Activated naive CD4-positive, alpha-beta T cell treated with anti-CD3 and anti-CD28 coated beads, Interleukin-2, amount 50 U/mL, for 16 hours (primary cell): Measurements from ENCODE around the gene CHMP5.

Experiments used
- DNase-seq: peaks from one replicate; pipeline ENCODE4 v3.0.0-alpha.2; 2020

The CHMP5 gene

DNA sequence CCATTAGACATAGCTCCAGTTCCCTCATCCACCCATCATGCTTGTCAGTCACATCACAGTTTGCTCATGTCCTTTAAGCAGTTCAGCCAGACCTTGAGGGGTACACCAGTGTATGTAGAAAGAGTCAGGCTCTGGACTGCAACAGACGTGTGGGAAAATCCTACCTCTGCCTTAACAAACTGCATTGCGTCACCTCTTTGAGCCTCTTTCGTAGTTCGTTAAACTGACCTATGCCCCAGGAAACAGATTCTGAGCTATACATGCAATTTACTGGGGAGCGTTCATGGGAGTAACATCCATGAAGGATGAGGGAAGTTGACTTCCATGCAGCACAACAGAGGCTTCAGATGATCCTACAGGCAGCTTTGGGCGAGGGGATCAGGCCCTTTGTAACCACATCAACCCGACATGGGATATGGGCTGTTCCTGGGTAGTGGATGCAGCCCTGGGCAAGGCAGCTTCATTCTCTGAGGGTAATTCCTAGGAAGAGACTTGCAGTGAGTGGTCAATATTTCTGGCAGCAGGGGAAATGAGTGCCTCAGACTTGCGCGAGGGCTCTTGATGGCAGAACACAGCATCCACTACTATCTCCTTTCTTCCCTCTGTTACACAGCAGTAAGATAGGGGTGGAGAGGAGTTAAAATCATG, 20.6 kb upstream of the CHMP5 start:
- no peak for DNase-seq

DNA sequence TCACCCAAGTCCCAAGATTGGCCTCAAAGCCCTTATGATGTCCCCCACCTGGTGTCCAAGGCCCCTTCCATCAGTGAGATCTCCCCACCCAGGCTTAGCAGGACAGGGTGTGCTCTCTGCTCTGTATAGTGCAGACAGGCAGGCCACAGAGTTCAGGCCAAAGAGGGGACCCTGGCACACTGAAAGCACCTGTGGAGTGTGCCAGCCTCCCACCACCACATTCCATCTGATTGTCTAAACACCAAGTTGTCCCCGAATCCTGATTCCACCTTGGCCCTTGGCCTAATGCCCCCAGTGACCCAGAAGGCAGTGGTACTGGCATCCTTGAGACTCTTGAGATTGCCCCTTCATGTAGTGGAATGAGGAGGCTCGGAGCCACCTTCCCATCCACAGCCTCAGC, 19.5 kb upstream of the CHMP5 start:
- DNase-seq = no peak

DNA sequence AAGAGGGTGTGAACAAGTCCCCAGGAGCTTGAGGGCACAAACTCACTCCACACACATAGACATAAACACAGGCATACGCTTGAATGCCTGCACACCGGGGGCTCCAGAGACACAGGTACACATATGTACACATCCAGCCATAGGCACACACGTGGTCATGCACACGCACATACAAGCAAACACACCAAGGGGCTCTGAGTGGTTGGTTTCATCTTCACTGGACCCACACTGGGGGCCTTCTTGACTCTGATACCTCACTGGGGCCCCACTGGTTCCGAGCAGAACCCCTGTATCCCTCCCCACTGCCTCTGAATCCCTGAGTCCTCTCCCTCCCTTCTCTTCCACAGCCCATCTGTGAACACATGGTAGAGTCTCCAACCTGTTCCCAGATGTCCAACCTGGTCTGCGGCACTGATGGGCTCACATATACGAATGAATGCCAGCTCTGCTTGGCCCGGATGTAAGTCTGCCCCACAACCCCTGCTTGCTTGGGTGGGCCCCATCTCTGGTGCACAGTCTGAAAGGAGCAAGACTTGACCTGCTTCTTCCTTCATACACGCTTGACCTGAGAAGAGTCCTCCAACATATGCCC, 18.5 kb upstream of the CHMP5 start:
- DNase-seq = no peak

DNA sequence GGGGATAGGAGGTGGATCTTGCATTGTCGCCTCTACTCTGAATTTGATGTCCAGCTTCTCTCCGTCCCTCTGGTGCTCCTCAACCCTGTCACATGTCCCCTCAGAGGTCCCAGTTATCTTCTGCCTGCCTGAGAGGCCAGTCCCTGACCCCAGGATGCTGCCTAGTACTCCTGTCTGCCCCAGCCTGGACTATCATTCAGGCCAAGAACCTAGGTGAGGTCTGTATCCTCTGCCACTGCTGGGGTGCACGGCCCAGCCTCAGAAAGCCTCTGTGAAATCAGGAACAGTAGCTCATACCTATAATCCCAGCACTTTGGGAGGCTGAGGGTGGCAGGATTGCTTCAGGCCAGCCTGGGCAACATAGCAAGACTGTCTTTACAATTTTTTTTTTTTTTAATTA, 16.2 kb upstream of the CHMP5 start:
- no peak for DNase-seq

DNA sequence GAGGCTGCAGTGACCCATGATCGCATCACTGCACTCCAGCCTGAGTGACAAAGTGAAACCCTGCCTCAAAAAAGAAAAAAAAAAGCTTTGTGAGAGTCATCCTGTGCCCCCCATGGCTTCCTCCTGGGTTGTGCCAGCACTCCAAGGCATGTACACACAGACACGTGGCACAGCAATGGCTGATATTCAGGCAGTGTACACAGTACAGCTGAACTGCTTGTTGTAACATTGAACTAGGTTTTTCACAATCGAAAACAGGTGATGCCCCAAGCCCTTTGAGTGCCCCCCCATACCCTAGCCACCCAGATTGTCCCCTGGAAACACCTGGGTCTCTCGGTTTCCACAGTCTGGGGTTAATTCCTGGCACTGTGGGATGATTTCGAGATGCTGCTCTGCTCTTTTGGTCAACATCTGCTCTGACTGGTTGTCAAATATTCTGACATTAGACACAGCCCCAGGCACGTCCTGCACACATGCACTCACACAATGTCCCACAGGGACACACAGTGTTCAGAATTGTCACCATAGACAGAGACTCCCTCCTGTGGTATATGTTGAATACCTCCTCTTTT, 15.7 kb upstream of the CHMP5 start:
- DNase-seq = no peak

DNA sequence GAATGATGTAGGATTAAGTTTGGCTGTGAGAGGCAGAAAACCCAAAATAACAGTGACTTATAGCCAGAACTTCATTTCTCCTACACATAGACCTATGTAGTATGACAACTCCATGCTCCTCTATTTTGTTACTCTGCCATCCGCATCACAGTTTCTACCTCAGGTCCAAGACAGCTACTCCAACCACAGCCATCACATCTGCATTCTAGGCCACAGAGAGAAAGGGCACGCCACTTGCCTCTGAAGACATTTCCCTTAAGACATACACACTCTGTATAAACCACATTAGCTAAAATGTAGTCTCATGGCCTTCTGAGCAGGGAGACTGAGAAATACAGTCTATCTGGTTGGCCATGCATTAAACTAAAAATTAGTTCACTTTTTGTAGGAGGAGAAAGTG, 14.9 kb upstream of the CHMP5 start:
- DNase-seq = no peak

DNA sequence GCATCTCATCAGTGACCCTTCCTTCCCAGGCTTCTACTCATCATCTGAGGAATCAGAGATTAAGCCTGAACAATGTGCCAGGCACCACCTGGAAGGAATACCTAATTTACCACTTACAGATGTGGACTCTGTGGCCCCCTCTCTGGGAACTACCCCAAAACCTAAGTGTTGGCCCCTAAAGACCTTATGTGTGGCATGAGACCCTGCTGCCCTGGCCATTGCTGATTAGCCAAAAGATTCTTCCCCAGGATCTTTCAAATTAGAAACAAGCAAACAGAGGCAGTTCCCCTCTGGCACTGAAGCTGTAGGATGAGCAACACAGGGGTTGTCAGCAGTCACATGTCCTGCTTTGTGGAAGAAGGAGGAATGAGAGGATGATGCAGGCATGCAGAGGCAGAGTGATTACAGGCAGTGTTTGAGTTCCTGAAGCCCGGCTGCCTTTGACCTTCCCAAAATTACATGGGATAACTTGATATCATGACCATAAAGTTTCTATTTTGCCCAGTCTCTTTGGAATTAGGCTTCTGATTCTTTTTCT, 14.3 kb upstream of the CHMP5 start:
- DNase-seq = no peak

DNA sequence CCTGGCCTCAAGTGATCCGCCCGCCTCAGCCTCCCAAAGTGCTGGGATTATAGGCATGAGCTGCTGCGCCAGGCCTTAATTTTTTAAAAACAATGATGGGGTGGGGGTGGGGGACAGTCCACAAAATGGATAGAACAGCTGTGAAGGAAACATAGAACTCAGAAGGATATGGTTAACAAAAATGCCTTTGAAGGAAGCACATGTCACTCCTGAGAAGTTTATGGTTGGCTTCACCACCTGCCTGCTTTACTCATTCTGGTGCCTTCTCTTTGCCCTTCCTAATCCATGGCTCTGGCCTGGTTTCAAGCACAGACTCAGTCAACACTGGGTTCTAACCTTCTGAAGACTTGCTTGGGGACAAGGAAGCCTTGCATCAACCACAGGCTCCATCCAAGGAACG, 10.6 kb upstream of the CHMP5 start:
- no peak for DNase-seq

DNA sequence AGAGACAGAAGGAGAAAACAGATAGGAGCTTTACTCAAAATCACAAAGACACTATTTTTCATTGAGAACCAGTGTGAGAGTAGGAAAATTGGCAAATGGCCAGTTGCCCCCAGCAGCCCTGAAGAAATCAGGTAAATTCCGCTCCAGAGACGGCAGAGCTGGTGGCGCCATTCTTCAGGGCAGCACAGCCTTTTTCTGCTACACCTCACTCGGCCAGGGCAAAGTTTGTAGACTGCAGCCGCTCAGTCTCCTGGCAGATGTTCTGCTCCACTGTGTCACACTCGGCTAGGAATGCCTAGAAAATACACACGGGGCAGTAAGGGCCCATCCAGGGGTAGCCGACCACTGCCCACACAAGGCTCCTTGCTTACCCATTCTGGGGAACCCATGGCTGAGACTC, 9.8 kb upstream of the CHMP5 start:
- no peak for DNase-seq

DNA sequence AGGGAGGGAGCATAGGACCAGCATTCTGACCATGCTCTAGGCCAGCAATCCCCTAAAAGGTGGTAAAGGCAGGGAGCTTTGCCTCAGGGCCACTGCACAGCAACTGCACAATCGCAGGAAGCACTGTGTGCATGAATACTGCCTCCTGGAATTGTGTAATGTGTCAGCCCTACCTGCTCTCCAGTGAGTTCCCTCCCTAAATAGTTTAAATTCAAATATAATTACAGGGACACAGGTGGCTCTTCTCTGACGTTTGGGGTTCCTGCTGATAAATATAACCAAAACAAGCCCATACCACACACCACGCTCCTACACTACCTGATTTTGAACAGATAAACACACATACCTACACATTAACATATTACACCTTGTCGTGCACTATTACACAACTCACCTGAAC, 9.4 kb upstream of the CHMP5 start:
- DNase-seq = no peak

DNA sequence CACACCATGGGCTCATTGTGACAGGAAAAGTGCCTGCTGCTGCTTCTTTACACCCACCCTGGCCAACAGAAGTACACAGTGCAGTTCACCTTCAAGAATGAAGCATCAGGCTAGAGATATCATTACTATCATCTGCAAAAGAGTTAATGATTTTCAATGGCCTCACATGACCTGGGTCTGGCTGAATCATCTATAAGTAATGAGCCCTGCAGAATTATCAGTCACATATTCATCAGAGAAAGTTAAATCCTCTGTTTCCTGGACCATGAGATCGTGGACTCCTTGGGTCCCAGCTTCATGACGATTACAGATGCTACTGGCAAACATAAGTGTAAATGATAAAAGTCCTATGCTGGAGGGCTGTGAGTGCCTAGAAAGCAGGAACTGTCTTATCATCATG, 8.6 kb upstream of the CHMP5 start:
- DNase-seq = no peak

DNA sequence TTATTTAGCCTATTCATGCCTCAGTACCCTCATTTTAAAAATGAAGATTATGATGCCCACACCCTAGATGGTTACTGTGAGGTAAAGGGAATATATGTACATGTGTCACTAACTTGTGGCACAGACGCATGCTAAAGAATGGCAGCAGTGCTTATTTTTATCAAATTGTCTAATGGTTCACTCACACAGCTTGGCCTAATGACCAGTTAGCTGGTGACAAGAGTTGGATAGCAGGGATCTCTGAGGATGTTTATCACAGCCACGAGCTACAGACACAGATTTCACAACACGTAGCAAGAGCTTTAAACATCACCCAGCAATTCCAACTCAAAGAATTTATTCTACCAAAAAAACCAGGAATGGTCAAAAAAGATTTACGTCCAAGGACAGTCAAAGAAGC, 7.6 kb upstream of the CHMP5 start:
- DNase-seq = no peak

DNA sequence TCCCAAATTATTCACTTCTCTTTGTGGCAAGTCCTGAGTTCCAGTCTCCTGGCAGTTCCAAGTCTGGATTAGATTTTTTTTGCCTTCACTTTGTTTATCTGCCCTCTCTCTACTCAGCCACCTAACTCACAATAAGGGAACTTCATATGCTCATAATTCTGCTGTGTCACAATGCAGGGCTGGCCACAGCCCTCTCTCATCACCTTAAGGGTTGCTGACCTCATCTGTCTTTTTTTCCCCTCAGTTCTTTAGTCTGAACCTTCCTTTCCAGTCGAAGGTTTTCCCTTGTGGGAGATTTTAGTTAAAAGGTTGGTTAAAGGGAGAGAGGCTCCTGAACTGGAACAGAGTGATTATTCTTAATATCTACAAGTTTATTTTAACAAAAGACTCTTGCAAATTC, 4.5 kb upstream of the CHMP5 start:
- no peak for DNase-seq

DNA sequence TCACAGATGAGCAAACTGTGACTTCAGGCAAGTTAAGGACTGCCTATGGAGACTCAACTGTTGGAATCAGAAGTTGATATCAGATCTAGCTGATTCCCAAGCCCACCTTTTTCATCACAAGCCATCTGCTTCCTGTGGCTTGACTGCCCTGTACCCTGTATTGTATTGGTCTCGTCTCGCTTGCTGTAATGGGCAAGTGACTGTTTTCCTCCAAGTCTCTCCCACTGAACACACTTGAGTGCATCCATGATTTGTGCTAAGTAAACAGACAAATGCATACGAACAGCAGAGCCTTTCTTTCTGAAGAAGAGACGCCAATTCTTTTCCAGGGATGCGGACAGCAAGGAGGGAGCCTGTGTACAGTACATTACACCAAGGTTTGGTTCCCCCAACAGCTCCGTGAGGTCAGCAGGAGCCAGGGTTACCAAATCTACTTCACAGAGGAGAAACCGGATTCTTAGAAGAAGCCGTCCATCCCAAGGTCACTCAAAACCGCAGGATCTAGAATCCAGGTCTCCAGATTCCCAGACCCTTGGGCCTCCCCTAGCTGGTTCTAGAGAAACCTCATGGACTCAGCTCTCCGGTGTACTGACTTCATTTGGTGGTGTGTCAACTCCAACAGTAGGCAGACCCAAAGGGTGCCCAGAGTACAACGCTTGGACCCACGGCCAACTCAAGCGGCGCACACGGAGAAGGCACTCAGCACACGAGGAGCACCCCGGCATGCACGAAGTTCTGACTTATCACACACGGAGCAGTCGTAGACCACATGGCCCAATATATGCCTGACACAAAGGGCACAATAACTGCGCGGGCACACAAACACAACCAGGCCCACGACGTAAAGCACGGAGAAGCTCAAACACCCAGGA, 1.5 kb upstream of the CHMP5 start:
- DNase-seq = peak; percentile 30

DNA sequence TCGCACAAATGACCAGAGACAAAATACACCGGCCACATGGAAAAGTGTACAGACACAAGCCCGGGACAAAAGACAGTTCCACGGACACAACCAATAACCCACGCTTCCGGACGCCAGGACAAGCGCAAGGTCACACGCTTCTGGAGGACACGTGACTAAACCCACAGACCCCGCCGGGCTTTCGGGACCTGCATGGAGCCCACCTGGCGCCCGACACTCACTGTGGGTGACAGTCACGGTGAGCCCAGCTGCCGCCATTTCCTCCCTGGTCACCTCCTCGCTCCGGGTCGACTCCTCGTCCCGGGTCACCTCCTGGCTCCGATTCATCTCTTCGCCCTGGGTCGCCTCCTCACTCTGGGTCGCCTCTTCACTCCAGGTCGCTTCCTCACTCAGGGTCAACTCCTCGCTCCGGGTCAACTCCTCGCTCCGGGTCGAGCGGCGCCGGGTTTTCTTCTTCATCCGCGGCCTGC, 811 bp upstream of the CHMP5 start:
- DNase-seq = peak; percentile 33

DNA sequence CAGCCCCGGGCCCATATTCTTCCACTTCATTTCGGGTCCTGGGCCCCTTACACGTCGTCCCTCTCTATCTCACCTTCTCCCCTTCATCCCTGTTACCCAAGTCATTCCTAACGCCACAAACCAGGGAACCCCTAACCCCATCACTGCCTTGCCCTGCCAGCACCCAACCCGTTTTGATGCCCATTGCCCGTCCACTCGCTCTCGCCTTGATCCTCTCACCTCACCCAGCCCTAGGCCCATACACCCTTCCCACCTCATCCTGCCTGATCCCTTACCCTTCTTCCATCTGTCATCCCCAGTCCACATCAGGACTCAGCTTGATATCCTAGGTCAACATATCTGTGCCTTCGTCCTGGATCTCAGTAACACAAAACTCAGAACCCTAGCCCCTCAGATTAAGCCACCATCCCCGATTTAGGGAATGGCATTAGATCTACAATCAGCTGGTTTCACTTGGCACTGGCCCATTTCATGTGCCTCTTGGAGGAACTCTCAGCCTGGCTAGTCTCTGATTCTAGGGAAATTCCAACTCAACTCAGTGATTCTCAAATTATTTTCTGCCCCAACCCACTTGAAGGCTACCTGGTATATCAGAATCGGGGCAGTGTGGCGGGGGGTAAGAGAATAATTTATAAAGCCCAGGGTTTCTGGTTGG, 489 bp downstream of the CHMP5 start:
- DNase-seq = no peak

DNA sequence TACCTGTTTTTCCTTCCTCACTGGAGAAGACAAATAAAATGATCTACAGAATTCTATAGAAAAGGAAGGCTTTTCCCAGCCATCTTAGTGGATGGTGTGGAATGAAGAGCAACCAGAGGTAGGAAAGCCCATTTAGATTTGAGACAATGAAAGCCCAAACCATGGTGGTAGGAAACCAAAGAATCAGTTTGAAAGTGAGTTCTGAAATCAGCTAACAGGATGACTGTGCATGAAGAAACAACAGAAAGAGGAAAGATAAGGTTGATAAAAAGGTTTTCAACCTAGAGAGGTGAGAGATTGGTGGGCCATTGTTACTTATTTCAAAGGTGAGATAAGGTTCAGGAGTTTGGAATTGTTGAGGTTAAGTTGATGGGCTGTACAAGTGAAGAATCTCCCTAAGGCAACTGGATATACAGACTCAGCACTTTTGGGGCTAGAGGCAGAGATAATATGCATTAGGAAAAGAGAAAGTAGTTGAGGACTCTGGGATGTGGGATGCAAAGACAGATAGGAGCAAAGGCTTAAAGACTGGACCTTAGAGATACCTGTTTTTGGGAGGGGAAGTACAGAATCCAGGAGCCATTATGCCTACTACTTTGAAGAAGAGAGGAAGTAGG, 2.4 kb downstream of the CHMP5 start:
- DNase-seq = no peak

DNA sequence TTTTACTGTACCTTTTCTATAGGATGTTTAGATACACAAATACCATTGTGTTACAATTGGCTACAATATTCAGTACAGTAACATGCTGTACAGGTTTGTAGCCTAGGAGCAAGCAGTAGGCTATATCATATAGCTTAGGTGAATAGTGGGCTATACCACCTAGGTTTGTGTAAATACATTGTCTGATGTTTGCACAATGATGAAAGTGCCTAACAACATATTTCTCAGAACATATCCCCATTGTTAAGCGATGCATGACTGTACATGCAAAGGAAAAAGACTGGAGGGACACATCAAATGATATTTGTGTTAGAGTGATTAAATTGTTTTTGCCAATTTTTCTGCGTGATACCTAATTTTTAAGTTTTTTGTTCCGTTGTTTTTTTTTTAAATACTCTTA, 5.3 kb downstream of the CHMP5 start:
- DNase-seq = no peak

DNA sequence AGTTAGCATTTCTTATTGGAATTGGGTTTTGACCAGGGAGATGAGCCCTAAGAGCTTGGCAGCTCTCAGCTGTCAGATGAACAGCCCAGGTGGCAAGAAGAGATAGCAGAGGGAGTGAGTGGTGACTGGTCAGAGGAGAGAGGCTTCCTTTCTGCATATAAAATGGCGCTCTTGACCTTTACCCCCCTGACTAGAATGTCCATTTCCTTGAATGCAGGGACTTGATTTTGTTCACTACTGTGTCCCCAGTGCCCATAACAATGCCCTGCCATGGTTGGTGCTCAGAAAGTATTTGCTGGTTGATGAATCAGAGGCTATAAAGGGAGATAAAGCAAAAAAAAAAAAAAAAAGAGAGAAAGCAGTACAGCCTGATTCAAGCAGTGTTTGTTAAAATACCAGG, 7.2 kb downstream of the CHMP5 start:
- DNase-seq = no peak

DNA sequence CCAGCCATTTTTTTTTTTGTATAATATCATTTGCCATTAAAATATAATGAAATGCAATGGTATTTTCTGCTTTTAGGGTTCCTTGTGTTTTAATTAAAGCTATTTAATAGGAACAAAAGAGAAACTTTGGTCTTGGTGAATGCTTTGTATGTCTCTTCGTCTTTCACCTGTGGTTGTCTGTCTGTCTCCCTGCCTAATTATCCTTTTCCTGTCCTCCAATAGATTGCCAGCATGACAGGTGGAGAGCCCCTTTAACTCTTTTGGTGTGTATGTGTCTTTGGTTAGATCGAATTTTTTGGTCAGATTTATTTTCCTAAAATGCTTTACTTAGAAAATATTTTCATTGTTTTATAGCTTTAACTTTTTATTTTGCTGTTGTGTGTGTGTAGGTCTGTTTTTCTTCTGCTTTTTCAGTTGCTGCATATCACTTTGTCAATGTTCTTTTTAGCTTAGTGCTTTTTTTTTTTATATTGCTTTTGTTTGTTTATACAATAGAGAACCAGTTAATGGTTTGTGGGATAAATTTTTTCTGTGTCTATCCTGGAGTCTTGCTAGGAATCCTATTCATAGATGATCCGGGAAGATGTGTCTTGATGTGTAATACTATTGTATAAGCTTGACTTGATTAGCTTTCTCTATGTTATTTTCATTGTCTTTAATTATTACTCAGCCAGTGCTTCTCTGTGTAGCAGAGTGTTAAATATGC, 8.6 kb downstream of the CHMP5 start:
- no peak for DNase-seq

DNA sequence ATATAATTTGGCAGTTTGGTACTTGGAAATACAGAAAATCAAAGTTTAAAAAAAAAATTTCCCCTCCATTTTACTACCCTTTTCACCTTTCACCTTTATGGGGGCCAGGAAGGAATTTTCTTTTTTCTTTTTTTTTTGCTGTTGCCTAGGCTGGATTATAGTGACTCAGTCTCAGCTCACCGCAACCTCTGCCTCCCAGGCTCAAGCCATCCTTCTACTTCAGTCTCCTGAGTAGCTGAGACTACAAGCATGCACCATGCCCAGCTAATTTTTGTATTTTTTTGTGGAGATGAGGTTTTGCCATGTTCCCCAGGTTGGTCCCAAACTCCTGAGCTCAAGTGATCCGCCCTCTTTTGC, 9.1 kb downstream of the CHMP5 start:
- no peak for DNase-seq

DNA sequence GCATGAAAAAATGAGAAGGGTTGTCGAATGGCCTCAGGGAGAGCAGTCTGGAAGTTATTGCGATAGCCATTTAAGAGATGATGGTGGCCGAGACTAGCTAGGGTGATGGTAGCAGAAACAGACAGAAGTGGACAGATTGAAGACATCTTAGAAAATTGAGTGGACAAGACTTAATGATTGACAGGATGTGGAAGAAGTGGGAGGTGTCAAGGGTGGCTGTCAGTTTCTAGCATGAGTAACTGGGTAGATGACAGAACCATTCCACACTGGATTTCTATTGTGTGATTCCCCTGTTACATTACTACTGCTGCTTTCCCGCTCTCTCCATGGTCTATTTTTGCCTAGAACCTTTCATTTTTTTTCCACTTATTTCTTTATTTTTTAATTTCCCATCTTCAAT, 12.6 kb downstream of the CHMP5 start:
- DNase-seq = no peak
